Measurements from ENCODE around the gene SFXN3.

Gene SFXN3

GRCh38 chr10:101036726-101037125 is 5.7 kb downstream of the SFXN3 start:
- DNase-seq (ENCODE audit: low spot score), result no peak

DNA sequence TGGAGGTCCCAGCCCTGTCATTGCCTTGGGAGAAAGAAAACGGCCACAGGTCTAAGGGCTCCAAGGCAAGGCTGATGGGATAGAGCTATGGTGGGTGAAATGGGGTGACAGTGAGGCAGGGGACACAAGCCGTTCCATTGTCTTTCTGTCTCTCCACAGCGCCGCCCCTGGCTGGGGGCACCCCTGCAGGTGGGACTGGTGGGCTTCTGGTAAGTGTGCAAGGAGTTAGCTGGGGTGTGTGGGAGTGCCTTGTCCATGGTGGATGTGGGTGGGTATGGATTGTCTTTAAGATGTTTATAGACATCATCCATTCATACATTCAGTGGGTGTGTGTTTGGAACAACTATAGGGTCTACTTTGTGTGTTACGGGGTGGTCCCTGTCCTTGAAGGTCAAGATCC is 7.5 kb downstream of the SFXN3 start:
- DNase-seq (ENCODE audit: low spot score), result no peak

- no peak for DNase-seq (ENCODE audit: low spot score)
These were observed 9.0 kb downstream of the SFXN3 start for GRCh38 chr10:101040061-101040460.

GRCh38 chr10:101040851-101041250 is 9.8 kb downstream of the SFXN3 start:
- no peak for DNase-seq (ENCODE audit: low spot score)

DNA sequence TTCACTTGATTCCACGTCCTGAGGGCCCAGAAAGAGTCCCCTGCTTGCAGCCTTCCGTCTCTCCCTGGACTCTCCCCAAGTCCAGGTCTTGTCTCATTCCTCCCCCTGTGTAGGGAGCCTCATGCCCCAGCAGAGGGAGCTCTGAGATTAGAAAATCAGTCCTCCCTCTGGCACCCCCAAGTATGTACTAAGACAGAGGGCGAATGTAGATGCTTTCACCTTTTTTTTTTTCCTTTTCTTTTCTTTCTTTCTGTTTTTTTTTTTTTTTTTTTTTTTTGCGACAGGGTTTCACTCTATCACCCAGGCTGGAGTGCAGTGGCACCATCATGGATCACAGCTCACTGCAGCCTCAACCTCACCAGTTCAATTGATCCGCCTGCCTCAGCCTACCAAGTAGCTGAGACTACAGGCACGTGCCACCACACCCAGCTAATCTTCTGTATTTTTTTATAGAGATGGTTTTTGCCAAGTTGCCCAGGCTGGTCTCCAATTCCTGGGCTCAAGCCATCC is 10.3 kb downstream of the SFXN3 start:
- peak; percentile 52 for DNase-seq (ENCODE audit: low spot score)

DNA sequence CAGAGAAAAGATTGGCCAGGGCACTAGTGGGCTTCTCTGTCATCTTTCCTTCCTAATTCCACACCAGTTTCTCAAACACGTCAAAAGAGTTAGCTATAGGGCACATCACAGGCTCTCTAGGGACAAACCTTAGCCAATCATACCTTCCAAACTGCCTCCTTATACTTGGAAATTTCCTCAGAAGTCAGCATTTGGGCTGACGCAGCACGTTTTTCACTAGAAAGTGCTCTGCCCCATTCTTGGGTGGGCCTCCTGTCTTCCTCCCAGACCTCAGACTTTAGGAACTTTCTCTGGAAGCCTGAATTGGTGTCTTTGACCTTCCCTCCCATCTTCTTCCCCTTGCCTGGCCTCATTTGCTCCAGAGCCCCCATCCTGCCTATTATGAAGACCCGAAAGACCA is 11.1 kb downstream of the SFXN3 start:
- DNase-seq (ENCODE audit: low spot score), result no peak

DNA sequence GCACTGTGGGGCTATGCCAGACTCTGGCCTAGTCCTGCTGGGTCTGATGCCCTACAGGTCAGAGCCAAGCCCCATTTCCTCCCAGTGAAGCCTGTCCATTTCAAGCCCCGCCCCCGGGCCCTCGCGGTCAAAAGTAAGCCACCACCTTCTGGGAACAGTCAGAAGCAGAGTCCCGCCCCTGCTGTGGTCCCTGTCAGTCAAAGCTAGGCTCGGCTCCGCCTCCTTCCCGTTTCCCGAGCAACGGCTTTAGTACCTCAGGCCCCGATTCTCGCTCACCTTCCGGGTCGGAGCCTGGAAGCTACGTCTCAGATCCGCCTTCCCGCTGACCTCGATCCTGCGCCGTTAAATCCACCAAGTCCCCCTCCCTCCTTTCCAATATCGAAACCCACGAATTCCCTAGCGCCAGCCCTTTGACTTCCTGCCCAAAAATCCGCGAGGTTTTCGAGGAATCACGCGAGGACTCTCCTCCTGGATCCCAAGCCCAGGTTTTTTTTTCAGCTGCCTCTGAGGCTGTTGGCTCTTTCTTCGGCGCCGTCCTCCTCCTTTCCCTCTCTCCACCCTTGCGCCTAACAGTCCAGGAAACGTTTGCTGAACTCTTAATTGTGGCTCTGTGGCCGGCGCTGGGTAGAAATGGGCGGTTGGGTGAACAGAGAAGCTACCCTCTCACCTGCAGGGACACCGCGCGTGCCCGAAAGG is 11.8 kb downstream of the SFXN3 start:
- DNase-seq (ENCODE audit: low spot score), result peak; percentile 97

GRCh38 chr10:101043363-101043707 is 12.3 kb downstream of the SFXN3 start:
- no peak for DNase-seq (ENCODE audit: low spot score)

- no peak for DNase-seq (ENCODE audit: low spot score)
These were observed 13.1 kb downstream of the SFXN3 start for GRCh38 chr10:101044117-101044516.

DNA sequence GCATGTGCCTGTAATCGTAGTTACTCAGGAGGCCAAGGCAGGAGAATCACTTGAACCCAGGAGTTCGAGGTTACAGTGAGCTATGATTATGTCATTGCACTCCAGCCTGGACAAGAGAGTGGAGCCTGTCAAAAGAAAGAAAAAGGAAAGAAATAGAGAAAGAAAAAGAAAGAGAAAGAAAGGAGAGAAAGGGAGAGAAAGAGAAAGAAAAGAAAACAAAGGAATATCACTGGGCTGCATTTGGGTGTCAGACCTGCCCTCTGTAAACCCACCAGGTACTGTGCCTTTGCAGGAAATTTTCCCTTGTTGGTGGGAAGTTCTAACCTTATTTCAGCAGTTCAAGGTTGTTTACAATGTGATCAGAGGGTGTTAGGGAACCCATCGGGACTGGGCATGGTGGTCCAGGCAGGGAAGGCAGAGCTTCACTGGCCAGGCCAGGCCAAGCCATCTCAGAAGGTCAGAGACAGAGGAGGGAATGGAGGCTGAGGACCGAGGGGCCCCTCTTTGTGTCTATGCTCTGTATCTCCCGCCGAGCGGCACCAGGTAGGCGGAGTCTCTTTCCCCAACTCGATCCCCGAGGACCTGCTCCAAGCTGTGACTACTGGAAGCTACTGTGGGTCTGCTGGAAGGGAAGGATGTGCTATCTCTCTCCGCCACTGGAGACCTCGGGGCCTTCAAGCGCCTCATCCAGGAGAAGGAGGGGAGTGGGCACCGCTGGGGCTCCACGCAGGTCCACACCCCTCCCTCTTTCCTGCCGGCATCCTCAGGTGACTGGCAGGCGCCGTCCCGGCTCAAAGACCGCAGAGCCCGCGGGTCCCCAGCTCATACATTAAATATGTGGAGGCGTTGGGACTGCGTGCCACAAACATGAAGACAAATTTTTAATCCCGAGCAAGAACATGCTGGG is 15.6 kb downstream of the SFXN3 start:
- no peak for DNase-seq (ENCODE audit: low spot score)

DNA sequence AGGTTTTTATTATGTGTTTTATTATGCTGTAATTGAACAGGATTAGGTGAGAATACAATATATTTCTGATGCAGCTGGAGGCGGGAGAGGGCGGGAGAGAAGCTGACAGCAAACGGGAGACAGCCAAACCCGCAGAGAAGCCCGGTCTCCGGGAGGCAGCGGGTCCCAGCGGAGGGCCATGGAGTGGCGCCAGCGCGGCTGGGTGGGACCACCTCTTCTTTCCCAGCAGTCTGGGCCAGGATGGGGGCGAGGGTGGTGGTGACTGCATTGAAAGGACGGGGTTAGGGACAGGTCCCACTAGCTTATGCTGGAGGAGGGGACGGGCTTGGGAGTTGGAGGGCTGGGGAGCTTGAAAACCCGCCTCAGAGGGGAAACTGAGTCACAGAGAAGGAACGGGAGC is 16.2 kb downstream of the SFXN3 start:
- no peak for DNase-seq (ENCODE audit: low spot score)

DNA sequence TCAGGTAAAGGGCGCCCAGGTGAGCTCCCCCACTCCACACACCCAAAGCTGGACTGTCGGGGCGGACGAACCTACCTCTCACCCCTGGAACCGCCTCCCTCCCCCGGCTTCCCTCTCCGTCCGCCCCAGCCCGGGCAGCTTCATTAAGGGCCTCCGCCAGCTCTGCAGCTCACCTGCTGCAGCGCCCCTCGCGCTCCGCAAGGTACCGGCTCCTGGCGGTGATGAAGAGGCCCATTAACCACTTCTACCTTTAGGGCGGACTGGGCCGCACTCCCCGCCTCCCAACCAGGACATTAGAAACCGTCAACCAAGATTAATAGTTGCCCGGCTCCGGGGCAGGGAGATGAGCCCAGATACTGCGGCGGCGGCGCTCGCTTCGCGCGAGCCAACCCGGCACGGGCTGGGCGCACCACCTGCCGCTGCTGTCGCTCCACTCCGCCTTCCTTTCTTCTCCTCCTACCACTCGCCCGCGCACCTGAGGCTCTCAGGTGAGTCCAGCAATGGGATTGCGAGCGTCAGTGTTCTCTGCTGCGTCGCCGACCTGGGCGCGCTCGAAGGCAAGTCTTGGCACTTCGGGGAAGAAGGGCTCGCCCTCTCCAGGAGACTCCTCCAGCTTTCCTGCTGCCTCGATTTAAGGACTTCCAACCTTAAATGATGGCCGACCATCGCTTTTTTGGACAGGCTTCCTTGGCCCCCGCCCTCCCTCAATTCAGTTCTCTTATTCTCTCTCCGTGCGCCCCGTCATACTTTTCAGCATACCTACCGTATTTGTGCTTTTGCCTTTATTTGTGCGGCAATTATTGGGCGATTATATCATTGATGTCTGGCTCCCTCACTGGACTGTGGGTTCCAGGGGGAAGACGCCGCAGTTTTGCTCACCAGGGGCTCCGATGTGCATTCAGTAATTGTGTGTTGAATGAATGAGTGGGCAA is 17.2 kb downstream of the SFXN3 start:
- DNase-seq (ENCODE audit: low spot score), result no peak

GRCh38 chr10:101050208-101051069 is 19.4 kb downstream of the SFXN3 start:
- DNase-seq (ENCODE audit: low spot score), result no peak

DNA sequence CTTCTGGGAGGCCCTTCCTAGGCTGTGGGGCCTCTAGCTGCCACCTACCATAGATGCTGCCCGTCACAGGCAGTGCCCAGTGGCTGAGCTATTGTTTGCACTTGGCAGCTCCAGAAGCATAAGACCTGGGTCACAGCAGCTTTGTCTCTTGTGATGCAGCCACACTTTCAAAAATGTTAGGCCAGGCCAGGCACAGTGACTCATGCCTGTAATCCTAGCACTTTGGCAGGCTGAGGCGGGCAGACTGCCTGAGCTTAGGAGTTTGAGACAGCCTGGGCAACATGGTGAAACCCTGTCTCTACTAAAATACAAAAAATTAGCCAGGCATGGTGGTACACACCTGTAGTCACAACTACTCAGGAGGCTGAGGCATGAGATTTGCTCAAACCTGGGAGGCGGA is 21.3 kb downstream of the SFXN3 start:
- no peak for DNase-seq (ENCODE audit: low spot score)

DNA sequence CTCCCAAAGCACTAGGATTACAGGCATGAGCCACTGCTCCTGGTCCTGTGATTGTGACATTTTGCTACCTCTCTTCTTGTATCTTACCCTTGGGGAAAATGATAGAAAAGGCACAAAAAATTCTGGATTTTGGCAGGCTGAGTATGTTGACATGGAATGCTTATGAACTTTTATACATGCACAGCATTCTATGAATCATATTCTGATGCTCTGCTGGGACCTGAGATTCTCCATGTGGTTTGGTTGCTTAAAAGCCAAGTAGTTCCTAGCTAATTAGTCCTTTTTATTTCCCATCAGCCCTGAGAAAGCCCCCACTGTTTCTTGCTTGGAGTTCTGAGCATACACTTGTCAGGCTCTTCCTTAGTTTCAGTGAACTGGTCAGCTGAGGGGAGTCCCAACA is 22.5 kb downstream of the SFXN3 start:
- DNase-seq (ENCODE audit: low spot score), result no peak

DNA sequence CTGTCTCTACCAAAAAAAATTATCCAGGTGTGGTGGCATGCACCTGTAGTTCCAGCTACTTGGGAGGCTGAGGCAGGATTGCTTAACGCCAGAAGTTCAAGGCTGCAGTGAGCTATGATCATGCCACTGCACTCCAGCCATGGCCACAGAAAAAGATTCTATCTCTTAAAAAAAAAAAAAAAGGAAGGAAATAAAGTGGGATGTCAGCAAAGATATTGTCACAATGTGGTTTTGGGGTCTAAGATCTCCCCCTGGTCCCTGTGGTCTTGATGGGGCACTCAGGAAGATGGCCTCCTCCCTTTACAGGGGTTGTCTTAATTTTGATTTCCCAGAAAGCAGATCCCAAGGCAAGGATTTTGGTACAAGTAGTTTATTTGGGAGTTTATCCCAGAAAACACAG is 23.3 kb downstream of the SFXN3 start:
- DNase-seq (ENCODE audit: low spot score), result no peak

DNA sequence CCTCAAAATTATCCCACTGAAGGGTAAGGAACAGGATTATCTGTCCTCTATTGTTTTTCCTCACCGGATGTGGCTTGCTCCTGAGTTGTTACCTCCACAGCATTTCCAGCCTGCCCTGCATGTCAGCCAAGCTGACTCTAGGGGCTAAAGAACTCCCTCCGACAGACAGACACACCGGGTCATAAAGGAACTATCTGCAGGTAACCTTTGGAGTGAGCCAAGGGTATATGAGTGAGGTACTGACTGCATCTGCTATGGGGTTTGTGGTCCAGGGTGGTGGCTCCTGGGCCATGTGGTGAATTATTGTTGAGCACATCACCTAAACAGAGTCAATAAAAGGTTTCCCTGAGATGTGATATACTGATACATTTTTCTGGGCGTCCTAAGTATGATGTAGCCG is 23.8 kb downstream of the SFXN3 start:
- no peak for DNase-seq (ENCODE audit: low spot score)

DNA sequence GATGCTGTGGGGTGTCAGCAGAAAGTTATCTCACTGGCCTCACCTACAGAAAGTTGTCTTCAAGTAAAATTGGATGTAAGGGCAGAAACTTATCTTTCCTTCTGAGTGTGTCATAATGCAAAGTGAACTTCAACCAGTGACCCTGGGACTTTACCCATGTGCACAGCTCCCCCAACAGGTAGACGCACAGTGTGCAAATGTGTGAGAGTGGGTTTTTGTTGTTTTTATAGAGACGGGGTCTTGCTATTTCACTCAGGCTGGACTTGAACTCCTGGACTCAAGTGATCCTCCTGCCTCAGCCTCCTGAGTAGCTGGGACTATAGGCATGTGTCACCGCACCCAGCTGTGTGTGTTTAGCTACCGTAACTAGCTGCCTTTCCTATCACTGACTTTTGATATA is 24.4 kb downstream of the SFXN3 start:
- no peak for DNase-seq (ENCODE audit: low spot score)

GRCh38 chr10:101056365-101057151 is 25.5 kb downstream of the SFXN3 start:
- no peak for DNase-seq (ENCODE audit: low spot score)
